Mammary epithelial cell (primary cell): ENCODE data around the gene PPP5C.

Source experiments
- EZH2 ChIP-seq: IDR thresholded peaks from 2 replicates; pipeline ENCODE4 v1.6.1; 2012; ENCODE audit warnings: low read length, inconsistent platforms, borderline replicate concordance
- TF ChIP-seq, protein P1 (sequence below), 2 donors: IDR thresholded peaks in 1 of 2; conservative IDR thresholded peaks in 1 of 2; 2 replicates each; pipeline ENCODE4 v1.5.1; 2011 to 2012; ENCODE audit warnings: inconsistent platforms in 2 of 2, low read length in 2 of 2, mild to moderate bottlenecking in 2 of 2, control low read depth in 1 of 2, low read depth in 1 of 2; ENCODE audit not compliant: insufficient read depth in 1 of 2; ENCODE audit errors: extremely low read depth in 1 of 2

DNA sequence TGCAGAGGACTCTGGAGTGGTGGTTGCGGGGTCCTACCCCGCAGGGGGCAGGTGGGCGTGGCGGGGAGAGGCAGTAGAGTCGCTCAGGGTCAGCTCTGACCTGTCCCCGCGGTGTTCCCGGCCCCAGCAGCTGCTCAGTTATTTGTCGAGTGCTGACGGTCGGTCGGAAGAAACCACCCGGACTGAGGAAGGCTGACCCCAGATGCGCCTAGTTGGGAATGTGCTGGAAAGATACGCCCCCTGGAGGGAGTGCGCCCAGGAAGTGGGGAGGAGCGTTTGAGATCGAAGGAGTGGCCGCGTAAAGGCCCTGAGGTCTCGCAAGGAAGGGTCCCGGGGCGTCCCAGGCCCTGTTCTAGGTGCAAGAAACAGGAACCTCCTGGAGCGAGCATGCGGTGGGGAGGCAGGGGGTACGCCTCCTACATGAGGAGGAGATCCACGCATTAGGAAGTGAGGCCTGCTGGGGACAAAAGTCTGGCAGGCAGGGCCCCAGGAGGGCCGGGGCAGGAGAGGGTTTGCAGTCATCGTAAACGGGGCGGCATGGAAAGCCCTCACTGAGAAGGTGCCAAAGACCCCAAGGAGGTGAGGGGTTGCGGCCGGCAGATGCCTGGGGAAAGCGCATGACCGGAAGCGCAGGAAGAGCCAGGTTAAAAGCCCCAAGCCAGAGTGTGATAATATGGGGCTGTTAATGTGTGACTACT, 57.3 kb downstream of the PPP5C start:
- TF ChIP-seq, protein P1, sequence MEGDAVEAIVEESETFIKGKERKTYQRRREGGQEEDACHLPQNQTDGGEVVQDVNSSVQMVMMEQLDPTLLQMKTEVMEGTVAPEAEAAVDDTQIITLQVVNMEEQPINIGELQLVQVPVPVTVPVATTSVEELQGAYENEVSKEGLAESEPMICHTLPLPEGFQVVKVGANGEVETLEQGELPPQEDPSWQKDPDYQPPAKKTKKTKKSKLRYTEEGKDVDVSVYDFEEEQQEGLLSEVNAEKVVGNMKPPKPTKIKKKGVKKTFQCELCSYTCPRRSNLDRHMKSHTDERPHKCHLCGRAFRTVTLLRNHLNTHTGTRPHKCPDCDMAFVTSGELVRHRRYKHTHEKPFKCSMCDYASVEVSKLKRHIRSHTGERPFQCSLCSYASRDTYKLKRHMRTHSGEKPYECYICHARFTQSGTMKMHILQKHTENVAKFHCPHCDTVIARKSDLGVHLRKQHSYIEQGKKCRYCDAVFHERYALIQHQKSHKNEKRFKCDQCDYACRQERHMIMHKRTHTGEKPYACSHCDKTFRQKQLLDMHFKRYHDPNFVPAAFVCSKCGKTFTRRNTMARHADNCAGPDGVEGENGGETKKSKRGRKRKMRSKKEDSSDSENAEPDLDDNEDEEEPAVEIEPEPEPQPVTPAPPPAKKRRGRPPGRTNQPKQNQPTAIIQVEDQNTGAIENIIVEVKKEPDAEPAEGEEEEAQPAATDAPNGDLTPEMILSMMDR (conservative IDR thresholded peaks at IDR 0.05 in 1 of 2, IDR thresholded peaks at IDR 0.05 in 1 of 2; ENCODE audit: extremely low read depth in 1 of 2, insufficient read depth in 1 of 2, low read depth in 1 of 2, low read length in 2 of 2) = peak in 1 of 2 donors; percentile 17
- no peak for TF ChIP-seq EZH2
